ENCODE measurements around the gene UBA1.

Gene UBA1
- 109 to 138 (median 129) reads per million in 3 donors for total RNA-seq

DNA sequence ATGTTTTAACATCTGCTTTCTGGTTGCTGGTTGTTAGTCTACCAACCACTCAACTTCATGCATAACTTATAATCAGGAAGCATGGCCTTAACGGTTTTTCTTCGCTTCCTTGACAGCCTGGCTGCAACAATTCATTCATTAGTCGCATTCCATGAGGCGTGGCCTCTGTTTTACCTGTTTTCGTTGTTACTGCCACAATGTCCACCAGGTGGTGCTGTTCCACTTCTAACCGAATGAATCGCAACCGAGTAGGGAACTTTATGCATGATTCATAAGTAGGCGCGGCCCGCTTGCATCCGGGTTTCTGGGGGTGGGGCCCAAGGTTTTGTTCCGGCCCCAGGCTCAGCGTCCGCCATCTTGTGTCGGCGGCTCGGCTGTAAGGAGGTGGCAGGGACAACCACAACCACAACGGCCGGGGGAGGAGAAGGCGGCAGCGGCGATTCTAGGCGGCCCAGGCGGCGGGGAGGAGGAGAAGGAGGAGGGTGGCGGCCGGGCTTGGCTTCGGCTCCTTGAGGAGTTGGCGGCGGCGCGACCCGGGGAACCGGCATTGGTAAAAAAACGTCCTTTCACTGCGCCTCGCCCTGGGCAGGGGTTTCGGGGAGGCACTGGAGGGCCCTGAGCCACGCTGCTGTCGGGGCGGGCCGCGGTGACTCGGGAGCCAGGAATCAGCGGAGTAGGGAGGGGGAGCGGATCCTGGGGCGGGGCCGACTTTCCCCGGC is at the start of gene UBA1:
Gene UBA1, plus strand, starts transcription at position 355 of the 719 bp plus-strand sequence. CDS start 4,974 bp downstream, outside the sequence.
- Histone ChIP-seq H3K27me3 (replicated peaks; ENCODE audit: control insufficient read depth, insufficient read depth, low read length, poor library complexity, severe bottlenecking) (no peaks in the 10 kb centered on the region), H3K9me3 (ENCODE audit: control insufficient read depth, low read length) (no peaks in the 10 kb centered on the region), H3K4me3 (ENCODE audit: insufficient read depth, low read depth, low read length, poor library complexity, severe bottlenecking) (peak within 1 kb of the TSS; percentile 90), H3K4me1 (ENCODE audit: control insufficient read depth, insufficient read depth, low read length, poor library complexity, severe bottlenecking) (peaks cover 42% of the 10 kb centered on the region), H3K27ac (ENCODE audit: insufficient read depth, low read length, poor library complexity, severe bottlenecking) (peak within 1 kb of the TSS; percentile 90), H3K36me3 (ENCODE audit: control insufficient read depth, insufficient read depth, low read length) (peaks cover 13% of the 10 kb centered on the region)
- peak; percentile 88 to 95 (median 90) for DNase-seq

- H3K36me3 ChIP-seq (ENCODE audit: control insufficient read depth, insufficient read depth, low read length) = no peaks in the 10 kb centered on the region
- H3K27ac ChIP-seq (ENCODE audit: insufficient read depth, low read length, poor library complexity, severe bottlenecking) = peak overlapping the region; percentile 90
- DNase-seq = peak in 1 of 3 donors; percentile 34
- peak overlapping the region; percentile 77 for H3K4me3 ChIP-seq (ENCODE audit: insufficient read depth, low read depth, low read length, poor library complexity, severe bottlenecking)
- H3K27me3 ChIP-seq (replicated peaks; ENCODE audit: control insufficient read depth, insufficient read depth, low read length, poor library complexity, severe bottlenecking) = no peaks in the 10 kb centered on the region
- peaks cover 5% of the 10 kb centered on the region for H3K4me1 ChIP-seq (ENCODE audit: control insufficient read depth, insufficient read depth, low read length, poor library complexity, severe bottlenecking)
- no peaks in the 10 kb centered on the region for H3K9me3 ChIP-seq (ENCODE audit: control insufficient read depth, low read length)
Measured at GRCh38 chrX:47143894-47144625, 49.6 kb upstream of the UBA1 start.

- peak within 1 kb of the TSS; percentile 77 for H3K4me3 ChIP-seq (ENCODE audit: insufficient read depth, low read depth, low read length, poor library complexity, severe bottlenecking)
Measured at GRCh38 chrX:47144626-47145394, 48.8 kb upstream of the UBA1 start, which contains the start of the genes NDUFB11 and RBM10. NDUFB11 (minus strand) TSS chrX:47144702; CDS start chrX:47144679, 23 bp downstream. RBM10 (plus strand) TSS chrX:47145221; CDS start chrX:47147482, 2,261 bp downstream.

DNA sequence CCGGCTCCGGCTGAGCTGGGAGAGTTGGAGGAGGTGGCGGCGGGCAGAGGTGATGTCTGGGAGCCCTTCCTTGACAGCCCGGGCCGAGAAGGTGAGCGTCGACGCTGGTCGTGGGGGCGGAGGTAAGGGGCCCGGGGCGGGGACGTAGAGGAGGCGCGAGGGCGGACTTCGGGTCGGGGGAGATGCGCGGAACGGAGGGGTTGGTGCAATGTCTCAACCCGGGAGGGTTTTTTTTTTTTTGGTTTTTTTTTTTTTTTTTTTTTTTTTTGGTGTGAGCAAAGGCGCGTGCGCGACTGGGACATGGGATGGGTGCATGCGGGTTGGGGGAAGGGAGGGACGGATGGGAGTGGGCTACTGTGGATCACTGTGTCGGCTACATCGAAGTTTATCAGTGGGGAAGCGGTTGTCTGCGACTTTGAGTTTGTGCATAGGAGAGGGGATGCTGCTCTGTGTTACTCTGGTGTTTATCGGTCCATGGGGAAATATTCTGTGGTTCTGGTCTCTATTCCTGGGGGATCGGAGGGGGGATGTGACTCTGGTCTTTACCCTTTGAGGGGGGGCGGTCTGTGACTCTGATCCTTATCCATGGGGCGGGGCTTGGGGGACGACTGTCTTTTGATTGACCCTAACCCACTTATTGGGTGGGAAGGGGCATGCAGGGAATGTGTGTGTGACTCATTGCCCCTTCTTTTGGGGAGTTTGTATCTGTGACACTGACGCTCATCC is 48.1 kb upstream of the UBA1 start:
- Histone ChIP-seq H3K36me3 (ENCODE audit: control insufficient read depth, insufficient read depth, low read length) (no peaks in the 10 kb centered on the region), H3K27me3 (replicated peaks; ENCODE audit: control insufficient read depth, insufficient read depth, low read length, poor library complexity, severe bottlenecking) (no peaks in the 10 kb centered on the region), H3K9me3 (ENCODE audit: control insufficient read depth, low read length) (no peaks in the 10 kb centered on the region), H3K4me3 (ENCODE audit: insufficient read depth, low read depth, low read length, poor library complexity, severe bottlenecking) (peak overlapping the region; percentile 77), H3K27ac (ENCODE audit: insufficient read depth, low read length, poor library complexity, severe bottlenecking) (peak overlapping the region; percentile 90), H3K4me1 (ENCODE audit: control insufficient read depth, insufficient read depth, low read length, poor library complexity, severe bottlenecking) (peaks cover 5% of the 10 kb centered on the region)
- DNase-seq = peak in 1 of 3 donors; percentile 46

More at GRCh38 chrX:47144626-47145394, 48.8 kb upstream of the UBA1 start, which contains the start of the genes NDUFB11 and RBM10:
- no peaks in the 10 kb centered on the region for H3K9me3 ChIP-seq (ENCODE audit: control insufficient read depth, low read length)
- peak within 1 kb of the TSS; percentile 90 for H3K27ac ChIP-seq (ENCODE audit: insufficient read depth, low read length, poor library complexity, severe bottlenecking)
- no peaks in the 10 kb centered on the region for H3K27me3 ChIP-seq (replicated peaks; ENCODE audit: control insufficient read depth, insufficient read depth, low read length, poor library complexity, severe bottlenecking)
- DNase-seq = peak; percentile 84 to 89 (median 86)
- peaks cover 5% of the 10 kb centered on the region for H3K4me1 ChIP-seq (ENCODE audit: control insufficient read depth, insufficient read depth, low read length, poor library complexity, severe bottlenecking)
- H3K36me3 ChIP-seq (ENCODE audit: control insufficient read depth, insufficient read depth, low read length) = no peaks in the 10 kb centered on the region

DNA sequence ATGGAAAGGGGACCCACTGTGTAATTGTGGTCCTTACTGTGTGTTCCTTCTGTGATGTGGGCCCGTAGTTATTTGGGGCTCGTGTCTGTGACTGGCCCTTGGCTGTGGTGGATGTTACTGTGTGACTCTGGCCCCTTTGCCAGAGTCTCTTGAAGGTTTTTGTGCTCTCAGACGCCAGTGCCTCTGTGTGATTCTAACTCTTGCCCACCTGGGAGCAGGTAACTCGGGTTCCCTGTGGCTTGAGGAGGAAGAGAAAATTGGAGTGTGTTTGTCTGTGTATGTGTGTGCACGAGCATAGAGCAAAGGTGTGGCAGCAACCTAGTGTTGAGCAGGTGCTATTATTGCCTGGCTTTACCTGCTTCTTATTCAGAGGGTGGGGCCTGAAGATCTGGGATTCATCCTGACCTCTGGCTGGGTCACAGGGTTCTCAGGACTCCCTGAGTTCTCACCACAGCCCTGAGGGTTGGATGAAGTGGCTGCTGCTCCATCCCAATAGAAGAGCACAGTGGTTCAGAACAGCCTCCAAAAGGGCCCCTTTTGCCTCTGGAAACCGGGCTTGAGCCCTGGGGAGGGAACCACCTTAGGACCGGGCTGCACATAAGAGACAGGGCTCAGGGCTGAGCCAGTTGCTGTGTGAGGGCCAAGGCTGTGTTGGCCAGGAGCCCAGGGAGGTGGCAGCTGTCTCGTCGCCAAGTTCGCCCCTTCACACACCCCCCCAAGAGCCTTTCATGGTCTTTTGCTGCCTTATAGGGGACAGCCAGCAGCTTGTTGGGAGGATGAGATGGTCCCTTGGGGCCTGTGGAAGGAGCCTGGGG is 47.3 kb upstream of the UBA1 start:
- Histone ChIP-seq H3K27me3 (replicated peaks; ENCODE audit: control insufficient read depth, insufficient read depth, low read length, poor library complexity, severe bottlenecking) (no peaks in the 10 kb centered on the region), H3K36me3 (ENCODE audit: control insufficient read depth, insufficient read depth, low read length) (peaks cover under 1% of the 10 kb centered on the region), H3K27ac (ENCODE audit: insufficient read depth, low read length, poor library complexity, severe bottlenecking) (peak overlapping the region; percentile 90), H3K9me3 (ENCODE audit: control insufficient read depth, low read length) (no peaks in the 10 kb centered on the region), H3K4me3 (ENCODE audit: insufficient read depth, low read depth, low read length, poor library complexity, severe bottlenecking) (peak overlapping the region; percentile 77), H3K4me1 (ENCODE audit: control insufficient read depth, insufficient read depth, low read length, poor library complexity, severe bottlenecking) (peaks cover 5% of the 10 kb centered on the region)
- DNase-seq = no peak

DNA sequence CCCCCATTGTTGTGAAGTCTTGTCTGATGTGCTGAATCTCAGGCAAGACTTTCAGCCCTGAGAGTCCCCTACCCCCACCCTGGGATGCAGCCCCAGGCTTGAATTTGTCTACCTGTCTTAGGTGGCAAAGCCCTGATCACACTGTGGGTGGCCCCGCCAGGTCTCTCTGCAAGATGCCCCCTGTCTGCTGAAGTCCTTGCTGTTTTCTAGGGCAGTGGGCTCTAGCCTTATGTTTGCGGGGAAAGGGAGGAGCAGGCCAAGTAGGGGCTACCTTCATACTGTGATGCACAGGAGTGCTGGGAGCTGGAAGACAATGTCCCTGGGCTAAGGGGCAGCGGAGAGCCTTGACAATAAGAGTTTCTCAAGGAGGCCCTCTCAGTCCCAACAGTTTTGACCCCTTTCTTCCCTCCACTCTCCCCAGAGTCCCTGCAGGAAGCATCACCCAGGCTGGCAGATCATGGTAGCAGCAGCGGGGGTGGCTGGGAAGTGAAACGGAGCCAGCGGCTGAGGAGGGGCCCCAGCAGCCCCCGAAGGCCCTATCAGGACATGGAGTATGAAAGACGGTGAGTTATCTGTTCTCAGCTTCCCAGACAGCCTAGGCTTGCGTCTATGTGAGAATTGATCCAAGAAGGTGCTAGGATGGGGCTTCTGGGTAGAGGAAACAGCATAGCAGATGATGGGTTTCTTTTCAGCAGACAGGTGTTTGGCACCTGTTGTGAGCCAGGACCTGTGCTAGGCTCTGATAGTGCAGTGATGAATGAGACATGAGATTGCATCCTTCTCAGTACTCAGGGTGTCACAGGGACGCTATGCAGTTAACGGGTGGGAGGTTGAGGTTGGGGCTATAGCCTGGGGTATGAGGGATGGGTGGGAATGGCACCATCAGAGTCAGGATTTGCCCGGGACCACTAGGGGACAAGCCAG is 46.4 kb upstream of the UBA1 start:
- no peak overlapping the region for H3K4me3 ChIP-seq (ENCODE audit: insufficient read depth, low read depth, low read length, poor library complexity, severe bottlenecking)

GRCh38 chrX:47148946-47149345 is 44.7 kb upstream of the UBA1 start:
- no peak for DNase-seq
- Histone ChIP-seq H3K4me1 (ENCODE audit: control insufficient read depth, insufficient read depth, low read length, poor library complexity, severe bottlenecking) (peaks cover 5% of the 10 kb centered on the region), H3K4me3 (ENCODE audit: insufficient read depth, low read depth, low read length, poor library complexity, severe bottlenecking) (no peak overlapping the region), H3K36me3 (ENCODE audit: control insufficient read depth, insufficient read depth, low read length) (peaks cover 3% of the 10 kb centered on the region), H3K27me3 (replicated peaks; ENCODE audit: control insufficient read depth, insufficient read depth, low read length, poor library complexity, severe bottlenecking) (no peaks in the 10 kb centered on the region), H3K9me3 (ENCODE audit: control insufficient read depth, low read length) (no peaks in the 10 kb centered on the region), H3K27ac (ENCODE audit: insufficient read depth, low read length, poor library complexity, severe bottlenecking) (no peak overlapping the region)

More for the DNA sequence above, 46.4 kb upstream of the UBA1 start:
- Histone ChIP-seq H3K27me3 (replicated peaks; ENCODE audit: control insufficient read depth, insufficient read depth, low read length, poor library complexity, severe bottlenecking) (no peaks in the 10 kb centered on the region), H3K36me3 (ENCODE audit: control insufficient read depth, insufficient read depth, low read length) (peaks cover 3% of the 10 kb centered on the region), H3K9me3 (ENCODE audit: control insufficient read depth, low read length) (no peaks in the 10 kb centered on the region), H3K27ac (ENCODE audit: insufficient read depth, low read length, poor library complexity, severe bottlenecking) (no peak overlapping the region), H3K4me1 (ENCODE audit: control insufficient read depth, insufficient read depth, low read length, poor library complexity, severe bottlenecking) (peaks cover 5% of the 10 kb centered on the region)
- DNase-seq = no peak

GRCh38 chrX:47151435-47151834 is 42.2 kb upstream of the UBA1 start:
- no peaks in the 10 kb centered on the region for H3K9me3 ChIP-seq (ENCODE audit: control insufficient read depth, low read length)
- H3K36me3 ChIP-seq (ENCODE audit: control insufficient read depth, insufficient read depth, low read length) = peaks cover 3% of the 10 kb centered on the region
- no peaks in the 10 kb centered on the region for H3K27me3 ChIP-seq (replicated peaks; ENCODE audit: control insufficient read depth, insufficient read depth, low read length, poor library complexity, severe bottlenecking)
- no peak overlapping the region for H3K27ac ChIP-seq (ENCODE audit: insufficient read depth, low read length, poor library complexity, severe bottlenecking)
- H3K4me1 ChIP-seq (ENCODE audit: control insufficient read depth, insufficient read depth, low read length, poor library complexity, severe bottlenecking) = peaks cover under 1% of the 10 kb centered on the region
- no peak overlapping the region for H3K4me3 ChIP-seq (ENCODE audit: insufficient read depth, low read depth, low read length, poor library complexity, severe bottlenecking)
- DNase-seq = no peak
